NCI-H1048 (cell line): ENCODE measurements around the gene SP5.
"Not testable (repeated sequence)": the region's sequence is repeated elsewhere in the genome, so short reads cannot be mapped to it uniquely, and the experiment has no call there.

Experiments used
- DNase-seq: peaks from one replicate; lab custom pipeline; 2025; lab: John Stamatoyannopoulos, UW

Gene SP5

DNA sequence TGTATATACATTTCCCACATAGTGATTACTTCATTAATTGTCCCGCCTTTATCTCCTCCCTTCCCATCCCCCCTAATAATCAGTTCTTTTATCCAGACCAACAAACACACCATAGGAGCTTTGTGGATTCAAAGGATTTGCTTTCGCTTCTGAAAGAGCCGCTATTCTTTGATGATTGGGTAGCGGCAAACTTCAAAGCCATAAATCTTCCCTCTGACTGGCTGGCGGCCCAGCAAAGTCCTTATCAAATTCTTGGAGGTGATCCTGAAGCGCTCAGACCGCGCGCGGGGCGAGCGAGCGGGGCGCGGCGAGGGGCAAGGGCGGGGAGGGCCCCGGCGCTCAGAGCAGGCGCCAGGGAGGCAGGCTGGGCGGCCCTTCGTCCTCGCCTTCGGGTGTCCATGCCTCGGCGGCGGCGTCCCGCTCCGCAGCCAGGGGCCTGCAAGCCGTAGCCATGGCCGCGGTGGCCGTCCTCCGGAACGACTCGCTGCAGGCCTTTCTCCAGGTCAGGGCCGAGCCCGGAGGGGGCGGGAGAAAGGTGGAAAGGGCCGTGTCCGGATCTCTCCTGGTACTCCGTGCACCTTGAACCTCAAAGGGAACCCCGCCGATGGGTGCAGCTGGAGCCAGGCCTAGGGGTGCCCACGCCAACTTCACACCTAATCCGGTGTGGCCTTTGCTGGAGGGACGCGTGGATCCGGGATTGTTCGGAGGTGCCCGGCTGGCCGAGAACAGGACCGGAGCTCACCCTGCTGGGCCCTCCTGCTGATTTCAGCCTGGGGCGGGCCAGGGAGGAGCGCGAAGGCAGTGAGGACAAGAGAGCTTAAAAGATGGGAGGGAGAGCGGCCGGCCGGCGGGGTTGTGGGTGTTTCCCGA, at the start of gene SP5:
SP5 (plus strand) TSS at position 276 of the 870 bp plus-strand sequence; CDS start at position 452, 176 bp downstream.
- DNase-seq, result peak; percentile 58

DNA sequence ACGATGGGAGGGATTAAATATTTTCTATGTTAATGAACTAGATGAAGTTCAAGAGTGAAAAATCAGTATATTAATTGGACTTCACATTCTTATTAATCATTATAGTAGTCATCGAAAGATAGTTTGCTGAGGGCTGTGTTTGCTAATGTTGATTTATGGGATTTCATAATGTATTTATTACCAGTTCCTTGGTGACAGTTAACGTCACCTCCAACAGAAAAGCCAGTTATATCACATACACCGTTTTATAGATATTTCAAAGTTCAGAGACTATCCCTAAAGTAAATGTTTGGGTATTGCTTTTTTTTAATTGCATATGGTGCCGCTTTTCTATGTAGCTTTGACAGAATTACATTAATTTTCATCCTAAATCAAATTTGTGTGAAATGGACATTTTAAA, 49.4 kb upstream of the SP5 start:
- no peak for DNase-seq

DNA sequence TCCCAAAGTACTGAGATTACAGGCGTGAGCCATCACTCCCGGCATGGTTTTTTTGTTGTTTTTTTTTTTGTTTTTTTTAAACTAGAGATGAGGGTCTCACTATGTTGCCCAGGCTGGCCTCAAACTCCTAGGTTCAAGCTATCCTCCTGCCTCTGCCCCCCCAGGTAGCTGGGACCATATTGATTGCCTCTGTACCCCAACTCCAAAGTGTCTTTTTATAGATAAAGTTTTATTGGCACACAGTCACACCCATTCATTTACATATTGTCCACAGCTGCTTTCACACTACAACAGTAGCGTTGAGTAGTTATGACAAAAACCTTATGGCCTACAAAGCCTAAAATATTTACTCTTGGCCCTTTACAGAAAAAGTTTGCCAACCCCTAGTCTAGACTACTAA, 45.2 kb upstream of the SP5 start:
- DNase-seq, result no peak

DNA sequence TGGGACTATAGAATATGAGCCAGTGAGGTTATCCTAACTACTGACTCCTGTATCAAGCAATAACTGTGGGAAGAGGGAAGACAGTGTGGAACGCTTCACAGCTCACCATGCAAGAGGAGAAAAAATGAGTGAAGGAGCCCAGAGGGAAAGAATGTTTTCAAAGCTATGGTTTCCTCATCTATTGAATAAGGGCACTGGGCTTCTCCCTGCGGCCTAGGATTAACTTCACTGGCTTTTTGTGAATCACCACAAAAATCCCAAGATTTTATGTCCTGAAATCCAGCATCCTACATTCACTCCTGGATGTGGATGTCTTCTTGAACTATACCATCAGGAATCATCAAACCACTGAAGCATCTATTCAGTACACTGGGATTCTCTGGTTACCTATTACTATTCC, 44.5 kb upstream of the SP5 start:
- no peak for DNase-seq

DNA sequence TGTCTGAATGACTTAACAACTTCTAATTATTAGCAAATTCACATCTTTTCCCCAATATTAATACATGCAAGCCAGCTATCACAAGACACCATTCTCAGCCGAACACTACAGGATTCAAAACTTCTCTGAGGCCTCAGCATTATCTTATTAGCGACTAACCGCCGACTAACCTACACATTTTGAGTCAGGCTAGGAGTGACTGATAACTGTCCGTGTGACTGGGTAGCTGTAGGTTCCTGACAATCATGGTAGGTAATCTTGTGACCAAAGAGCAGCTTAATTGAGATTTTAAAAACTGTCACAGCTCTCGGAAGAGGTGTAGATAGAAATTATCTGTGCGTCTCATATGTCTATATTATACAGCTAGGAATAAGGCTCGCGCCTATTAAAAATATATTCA, 44.1 kb upstream of the SP5 start:
- no peak for DNase-seq

DNA sequence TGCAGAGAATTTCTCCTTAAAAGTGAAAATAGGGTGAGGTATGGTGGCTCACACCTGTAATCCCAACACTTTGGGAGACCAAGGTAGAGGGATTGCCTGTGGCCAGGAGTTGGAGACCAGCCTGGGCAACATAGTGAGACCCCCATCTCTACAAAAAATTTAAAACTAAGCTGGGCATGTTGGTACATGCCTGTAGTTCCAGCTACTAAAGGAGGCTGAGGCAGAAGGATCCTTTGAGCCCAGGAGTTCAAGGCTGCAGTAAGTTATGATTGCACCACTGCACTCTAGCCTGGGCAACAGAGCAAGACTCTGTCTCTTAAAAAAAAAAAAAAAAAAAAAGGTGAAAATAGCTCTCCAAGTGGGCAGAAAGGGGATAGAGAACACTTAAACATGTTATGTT, 40.9 kb upstream of the SP5 start:
- DNase-seq, result not testable (repeated sequence)

DNA sequence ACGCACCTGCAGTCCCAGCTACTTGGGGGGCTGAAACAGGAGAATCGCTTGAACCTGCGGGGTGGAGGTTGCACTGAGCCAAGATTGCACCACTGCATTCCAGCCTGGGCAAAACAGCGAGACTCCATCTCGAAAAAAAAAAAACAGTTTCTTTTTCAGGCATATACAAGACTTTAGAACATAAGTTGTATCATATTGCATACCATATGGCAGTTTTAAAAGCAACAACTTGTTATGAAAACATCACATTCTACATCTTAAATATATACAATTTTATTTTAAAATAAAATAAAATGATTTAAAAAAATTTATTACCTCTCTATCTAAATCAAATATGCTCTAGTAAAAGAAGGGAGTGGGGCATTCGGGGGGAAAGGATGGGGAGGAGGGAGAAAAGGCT, 39.4 kb upstream of the SP5 start:
- no peak for DNase-seq

DNA sequence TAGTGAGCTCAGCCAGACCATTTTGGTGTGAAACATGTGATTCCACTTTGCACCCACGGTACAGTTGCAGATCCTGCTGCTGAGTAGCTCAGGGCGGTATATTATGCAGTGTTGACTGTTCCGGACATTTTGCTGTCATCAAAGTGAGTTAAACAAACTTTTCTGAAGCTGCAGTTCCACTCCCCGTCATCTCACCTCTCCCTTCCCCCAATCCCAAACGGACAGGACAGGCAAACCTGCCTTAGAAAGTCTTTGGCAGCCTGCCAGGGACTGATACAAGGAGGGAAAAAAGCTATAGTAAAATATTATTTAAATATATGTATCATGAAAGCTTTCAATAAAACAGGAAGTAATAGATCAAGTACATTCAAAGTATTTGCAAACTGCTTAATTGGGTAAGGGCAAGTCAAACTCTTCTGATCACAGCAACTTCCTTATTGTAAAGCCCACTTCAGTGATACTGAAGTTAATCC, 35.5 kb upstream of the SP5 start:
- no peak for DNase-seq

DNA sequence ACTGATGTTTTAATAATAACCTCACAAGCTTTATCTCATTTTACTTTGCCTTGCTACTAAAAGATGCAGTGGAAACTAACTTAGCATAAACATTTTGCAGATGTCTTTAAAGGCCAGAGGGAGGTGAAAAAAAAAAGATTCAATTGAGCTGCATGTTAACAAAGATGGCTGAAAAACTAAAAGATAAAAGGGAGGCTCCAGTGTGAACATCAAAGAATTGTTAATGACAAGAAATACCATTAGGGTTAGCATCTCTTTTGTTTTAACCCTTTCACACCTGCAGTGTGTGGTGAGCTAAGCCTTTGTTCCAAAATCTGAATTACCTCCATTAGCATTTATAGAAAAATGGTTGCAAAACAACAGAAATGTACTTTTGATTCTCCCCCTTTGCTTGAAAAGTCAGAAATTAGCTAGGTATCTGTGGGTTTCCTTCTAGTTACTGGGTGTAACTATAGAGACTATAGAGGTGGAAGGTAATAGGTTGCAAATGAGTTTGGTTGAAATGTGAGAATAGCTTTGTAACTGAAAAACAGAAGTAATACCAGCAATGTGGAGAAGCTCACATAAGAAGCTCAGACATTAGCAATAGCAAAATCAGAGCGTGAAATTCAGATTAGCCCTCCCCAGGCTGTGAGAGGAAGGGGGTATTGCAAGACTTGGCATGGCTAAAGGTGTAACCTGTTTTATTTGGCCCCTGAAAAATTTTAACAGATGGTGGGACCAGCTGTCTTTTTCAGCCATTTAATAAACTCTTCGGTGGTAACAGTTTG, 34.8 kb upstream of the SP5 start:
- DNase-seq, result no peak

DNA sequence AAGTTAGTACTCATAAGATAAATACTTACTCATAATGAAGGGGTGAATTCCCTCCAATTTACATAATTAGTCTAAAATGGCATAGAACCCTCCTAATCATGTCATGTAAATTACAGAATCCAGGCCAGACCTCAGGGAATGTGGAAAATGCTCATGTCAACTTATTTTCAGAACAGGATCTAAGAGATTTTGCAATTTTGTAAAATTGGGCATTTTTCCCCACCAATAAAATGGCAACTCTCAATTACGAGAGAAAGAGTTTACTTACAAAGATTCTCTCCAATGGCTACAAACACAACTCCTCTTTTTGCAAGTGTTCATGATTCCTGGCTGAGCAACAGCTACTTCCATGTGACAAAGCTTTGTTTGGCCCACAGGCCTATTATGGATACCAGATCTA, 33.8 kb upstream of the SP5 start:
- no peak for DNase-seq

DNA sequence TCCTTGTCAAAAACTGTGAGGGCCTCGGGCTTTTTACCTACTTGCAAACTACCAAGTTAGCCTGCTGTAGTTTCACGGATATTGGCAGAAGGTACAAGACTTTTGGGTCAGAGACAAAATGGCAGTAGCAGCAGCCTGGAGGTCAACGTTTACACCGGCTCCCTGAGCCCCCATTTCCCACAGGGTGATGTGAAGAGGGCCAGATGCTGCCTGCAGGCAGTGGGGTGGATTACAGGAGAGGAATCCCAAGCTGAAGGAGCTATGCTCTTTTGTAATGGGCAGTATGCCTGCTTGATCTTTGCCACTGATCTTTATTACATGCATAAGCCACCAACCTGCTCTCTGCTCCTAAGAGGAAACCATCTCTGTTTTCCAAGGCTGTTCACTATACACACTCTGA, 29.5 kb upstream of the SP5 start:
- no peak for DNase-seq

DNA sequence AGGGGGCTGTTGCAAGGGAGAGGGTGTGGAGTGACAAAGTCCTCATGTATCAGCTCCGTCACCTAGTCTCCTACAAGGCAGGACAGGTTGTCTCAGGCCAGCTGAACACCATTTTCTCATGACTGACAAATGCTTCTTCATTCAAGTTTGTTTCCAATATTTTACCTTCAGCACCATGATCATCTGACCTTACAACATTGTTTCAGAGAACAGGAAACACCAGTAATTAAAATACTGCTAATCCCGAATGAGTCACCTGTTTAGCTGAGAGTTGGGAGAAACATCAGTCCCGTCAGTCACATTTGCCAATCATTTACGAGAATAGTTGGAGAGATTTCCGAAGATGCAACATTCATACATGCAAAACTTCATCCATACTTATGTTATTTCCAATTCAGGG, 25.7 kb upstream of the SP5 start:
- no peak for DNase-seq

DNA sequence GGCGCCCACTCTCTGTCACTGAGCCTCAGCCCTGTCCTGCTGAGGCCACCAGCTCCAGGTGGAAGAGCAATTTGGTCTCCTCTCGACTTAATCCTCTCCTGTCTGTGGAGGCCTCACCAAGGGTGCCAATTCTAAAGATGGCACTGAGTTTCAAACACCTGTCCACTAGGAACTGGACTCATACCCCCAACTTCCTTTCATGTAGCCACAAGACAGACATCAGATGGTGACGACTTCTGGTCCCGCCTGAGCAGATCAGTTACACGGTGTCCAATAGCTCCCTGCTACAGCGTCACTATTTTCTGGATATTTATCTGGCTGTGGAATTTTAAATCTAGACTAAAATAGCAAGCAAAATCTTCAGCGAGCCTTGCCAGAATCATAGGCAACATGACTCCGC, 24.5 kb upstream of the SP5 start:
- no peak for DNase-seq

DNA sequence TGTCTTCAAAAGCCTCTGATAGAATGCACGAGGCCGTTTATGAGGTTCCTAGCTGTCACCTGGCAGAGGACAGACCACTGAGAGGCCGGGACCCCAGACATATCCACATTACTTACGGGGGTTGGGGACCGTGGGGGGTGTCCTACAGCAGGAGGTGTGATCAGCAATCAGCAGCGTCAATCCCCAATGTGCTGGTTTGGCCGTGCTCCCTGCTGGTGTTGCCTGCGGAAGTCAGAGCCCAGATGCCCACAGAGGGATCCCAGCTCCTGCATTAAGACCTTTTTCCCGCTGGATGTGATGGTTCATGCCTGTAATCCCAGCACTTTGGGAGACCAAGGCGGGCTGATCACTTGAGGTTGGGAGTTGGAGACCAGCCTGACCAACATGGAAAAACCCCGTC, 20.8 kb upstream of the SP5 start:
- DNase-seq, result no peak

DNA sequence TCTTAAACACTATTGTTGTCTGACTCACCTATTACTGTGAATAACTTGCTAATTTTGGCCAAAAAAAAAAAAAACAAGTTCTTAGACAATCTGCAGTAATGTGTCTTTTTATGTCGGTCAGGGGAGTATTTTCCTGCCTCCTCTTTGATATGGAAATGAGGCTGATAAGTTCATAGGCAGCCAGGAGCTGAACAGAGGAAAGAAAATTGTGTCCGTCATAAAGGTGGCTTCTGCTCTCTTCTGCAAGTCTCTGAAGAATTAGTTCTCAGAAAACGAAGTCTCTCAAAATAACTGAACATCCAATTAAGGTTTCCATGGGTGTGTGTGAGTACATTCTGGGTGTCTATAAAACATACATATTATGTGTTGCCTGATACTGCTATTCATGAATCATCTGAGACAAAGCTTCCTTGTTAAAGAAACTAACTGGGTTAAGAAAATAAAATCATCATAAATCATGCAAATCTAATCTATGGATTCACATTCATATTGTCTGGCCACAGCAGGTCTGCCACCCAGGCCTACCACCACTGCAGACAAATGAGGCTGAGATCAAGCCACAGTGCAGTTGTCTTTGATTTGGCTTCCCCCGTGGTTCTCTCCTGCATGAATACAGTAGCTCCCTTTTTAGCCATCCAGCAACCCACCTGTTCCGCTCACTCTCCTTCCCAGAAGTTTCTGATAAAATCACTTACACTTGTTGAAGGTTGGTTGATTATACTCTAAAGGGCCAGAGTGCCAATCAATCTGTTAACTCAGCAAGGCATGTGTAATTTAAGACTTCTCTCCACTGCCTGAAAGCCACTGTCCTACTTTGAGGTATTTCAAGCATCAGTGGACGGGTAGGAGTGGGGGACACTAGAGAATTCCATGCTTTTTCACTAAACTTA, 19.4 kb upstream of the SP5 start:
- DNase-seq, result no peak

DNA sequence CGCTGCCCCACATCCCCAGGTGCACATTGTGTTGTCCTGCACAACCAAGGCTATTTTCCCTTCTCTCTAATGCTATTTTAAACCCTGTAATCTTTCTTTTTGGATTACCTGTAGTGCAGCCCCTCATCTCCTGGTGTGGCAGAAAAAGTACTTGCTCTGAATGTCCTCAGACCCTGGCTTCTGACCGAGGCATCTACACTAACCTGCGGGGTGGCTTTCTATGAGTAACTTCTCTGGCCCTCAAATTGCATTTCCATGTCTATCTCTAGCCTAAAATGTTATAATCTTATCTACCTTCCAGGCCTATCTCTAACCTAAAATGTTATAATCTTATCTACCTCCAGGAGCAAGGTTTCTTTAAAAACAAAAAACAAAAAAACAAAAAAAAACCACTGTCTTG, 18.2 kb upstream of the SP5 start:
- DNase-seq, result no peak

DNA sequence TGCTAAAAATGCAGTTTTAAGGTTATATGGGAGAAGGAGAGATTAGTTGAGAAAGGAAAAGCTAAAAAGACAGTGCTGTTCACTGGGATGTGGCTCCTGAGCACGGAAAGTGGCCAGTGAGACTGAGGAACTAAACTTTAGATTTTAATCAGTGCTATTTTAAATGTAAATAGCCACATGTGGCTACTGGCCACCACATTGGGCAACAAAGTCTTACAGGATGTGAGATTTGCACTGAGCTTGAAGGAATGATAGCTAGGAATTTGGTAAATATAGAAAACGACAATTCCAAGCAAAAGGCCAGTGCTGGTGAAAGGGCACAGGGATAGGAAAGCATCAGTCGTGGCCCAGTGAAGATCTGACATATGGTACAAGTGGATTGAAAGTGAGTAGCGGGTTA, 14.1 kb upstream of the SP5 start:
- no peak for DNase-seq

DNA sequence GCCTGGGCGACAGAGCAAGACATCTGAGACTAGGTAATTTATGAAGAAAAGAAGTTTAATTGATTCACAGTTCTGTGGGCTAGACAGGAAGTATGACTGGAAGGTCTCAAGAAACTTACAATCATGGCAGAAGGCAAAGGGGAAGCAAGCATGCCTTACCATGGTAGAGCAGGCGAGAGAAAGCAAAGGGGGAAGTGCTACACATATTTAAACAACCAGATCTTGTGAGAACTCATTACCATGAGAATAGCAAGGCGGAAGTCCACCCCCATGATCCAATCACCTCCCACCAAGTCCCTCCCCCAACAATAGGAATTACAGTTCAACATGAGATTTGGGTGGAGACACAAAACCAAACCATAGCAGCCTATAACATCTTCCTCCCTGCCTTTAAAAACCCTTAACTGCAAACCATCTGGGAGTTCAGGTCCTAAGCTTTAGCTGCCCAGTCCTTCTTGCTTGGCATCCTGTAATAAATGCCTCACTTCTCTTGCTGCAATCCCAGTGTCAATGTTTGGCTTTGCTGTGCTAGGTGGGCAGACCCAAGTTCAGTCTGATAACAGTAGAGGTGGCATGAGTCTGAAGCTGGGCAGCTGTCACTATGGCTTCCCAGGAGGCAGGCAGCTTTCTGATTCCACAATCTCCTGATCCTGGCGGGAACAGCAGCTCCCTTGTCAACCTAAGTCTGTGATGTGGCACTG, 11.2 kb upstream of the SP5 start:
- no peak for DNase-seq

DNA sequence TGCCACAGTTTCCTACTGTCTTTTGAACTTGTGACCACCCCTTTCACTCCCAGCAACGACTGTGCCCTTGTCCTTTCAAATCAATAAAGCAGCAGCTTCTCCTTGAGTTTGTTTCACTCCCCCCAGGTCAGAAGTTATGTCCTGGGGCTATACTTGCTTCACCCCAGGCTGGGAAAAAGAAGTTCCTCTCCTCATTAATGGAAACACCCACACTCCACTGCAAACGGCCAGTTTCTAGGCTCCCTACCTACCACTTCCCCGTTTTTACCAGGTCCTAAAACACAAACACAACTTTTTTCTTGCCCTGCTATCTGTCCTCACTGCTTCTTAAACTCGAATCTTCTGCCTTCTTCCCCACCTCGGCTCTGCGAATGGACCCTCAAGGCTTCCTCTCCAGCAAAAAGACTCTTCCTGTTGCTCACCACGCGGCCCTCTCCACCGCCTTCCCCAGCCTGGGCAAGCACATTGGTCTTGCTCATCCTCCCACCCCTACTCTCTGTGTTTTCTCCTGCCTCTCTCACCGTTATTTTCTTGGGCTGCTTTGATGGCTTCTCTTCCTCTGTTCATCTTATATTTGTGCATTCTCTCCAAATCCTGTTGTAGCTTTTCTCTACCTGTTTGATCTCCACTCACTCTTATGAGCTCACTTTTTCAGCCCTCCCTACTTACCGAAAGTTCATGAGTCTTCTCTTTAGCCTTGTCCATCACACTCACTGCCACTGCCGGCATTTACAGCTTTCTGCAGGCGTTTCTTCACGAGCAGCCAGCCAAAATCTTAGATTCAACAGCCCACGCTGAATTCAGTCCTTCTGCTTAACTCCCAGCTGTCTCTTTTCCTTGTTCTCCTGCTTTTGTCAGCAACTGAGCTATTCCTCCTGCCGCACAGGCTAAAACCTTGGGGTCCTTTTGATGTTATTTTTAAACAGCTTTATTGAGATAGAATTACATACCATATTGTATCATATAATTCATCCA, 7.0 kb upstream of the SP5 start:
- DNase-seq, result no peak

DNA sequence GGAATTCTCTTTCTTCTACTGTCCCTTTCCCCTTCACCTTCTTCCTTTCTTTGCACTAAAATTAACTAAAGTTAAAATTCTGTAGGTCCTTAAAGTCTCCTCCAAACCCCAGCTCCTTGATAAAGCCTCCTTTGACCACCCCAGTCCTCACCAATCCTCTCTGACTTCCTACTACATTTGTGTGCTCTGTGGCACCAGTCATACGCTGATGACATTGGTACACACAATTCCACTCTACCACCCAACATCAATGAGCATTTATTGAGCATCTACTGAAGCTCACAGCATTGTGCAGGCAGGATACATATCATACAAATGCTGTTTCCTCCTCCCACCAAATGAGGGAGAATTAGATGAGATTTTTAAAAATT, 4.5 kb upstream of the SP5 start:
- no peak for DNase-seq
